Measurements from ENCODE around the gene NCOA7.

GRCh38 chr6:125927761-125928160 is 137.0 kb downstream of the NCOA7 start:
- no peak for TF ChIP-seq CTCF (IDR thresholded peaks at IDR 0.05; ENCODE audit: low read depth, low read length)
- no peak for TF ChIP-seq EZH2phosphoT487 (IDR thresholded peaks at IDR 0.05; ENCODE audit: low read depth)

Measured in OCI-LY3 (cell line).